Measurements from ENCODE around the gene ATP23. TPM values are rescaled to one million over a fixed set of nuclear protein-coding genes. Genes with fewer than 3 reads are reported as not detected.
A peak's percentile ranks its signal among the peaks of the same experiment; 100 is the strongest.

ATP23 gene
- total RNA-seq, 1 experiment from 2014 or later, result 12.8 TPM

DNA sequence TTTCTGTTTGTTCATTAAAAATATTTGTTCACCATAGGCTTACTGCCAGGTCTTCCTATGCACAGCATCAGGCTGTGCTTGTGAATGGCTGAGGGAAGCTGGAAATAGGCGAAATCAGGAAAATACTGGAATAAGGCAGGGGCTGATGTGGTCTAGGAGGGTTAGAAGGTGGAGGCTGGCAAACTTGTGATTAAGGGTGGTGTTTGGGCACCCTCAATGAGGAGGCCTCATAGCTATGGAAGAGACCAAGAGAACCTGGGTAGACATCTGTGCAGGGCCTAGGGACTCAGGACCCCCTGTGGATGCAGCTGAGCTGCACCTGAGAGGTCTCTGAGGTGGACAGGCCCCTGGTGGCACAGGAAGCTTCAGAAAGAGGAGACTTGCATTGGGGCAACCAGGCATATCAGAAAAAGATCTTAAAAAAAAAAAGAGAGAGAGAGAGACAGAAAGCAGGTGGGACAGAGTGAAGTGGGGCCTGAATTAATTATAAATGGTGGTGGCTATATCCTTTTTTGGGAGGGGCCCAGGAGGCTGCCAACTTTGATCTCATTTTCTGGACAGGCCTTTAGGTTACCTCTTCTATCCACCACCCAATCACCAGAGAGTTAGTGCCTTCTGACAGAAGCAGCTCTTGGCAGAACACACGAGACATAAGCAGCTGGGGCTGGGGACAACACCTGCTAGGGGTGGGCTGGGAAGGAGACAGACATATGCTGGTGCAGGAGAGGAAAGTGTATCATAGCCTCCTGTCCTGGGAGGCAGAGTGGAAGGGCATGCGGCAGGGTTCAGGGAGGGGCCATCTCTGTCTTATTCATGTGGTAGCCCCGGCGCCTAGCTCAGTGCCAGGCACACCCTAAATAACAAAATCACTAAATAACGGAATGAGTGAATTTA lies 46.7 kb upstream of the ATP23 start:
- intact Hi-C loops (cut with micrococcal nuclease; ENCODE audit: unreplicated experiment), result no loop called here
- Mint-ChIP-seq H3K27ac (ENCODE audit: unreplicated experiment) (no peak overlapping the region), H3K36me3 (ENCODE audit: insufficient read depth, unreplicated experiment) (peaks cover 6% of the 10 kb centered on the region), H3K9me3 (ENCODE audit: low read depth, unreplicated experiment) (no peaks in the 10 kb centered on the region), H3K4me3 (ENCODE audit: low read depth, unreplicated experiment) (no peak overlapping the region), H3K4me1 (ENCODE audit: low read depth, unreplicated experiment) (peaks cover 61% of the 10 kb centered on the region), H3K27me3 (ENCODE audit: unreplicated experiment) (no peaks in the 10 kb centered on the region)
- no TSS peak for BruUV-seq (replicated peaks)
- DNase-seq, result no peak
- CTCF ChIA-PET, result interaction anchor here (1.2 to 1.4 kb wide), 2 partner anchors 26 to 48 kb away, joined by 4 read pairs; partner anchors contain the start of gene CTDSP2
- TF ChIP-seq, protein P1, sequence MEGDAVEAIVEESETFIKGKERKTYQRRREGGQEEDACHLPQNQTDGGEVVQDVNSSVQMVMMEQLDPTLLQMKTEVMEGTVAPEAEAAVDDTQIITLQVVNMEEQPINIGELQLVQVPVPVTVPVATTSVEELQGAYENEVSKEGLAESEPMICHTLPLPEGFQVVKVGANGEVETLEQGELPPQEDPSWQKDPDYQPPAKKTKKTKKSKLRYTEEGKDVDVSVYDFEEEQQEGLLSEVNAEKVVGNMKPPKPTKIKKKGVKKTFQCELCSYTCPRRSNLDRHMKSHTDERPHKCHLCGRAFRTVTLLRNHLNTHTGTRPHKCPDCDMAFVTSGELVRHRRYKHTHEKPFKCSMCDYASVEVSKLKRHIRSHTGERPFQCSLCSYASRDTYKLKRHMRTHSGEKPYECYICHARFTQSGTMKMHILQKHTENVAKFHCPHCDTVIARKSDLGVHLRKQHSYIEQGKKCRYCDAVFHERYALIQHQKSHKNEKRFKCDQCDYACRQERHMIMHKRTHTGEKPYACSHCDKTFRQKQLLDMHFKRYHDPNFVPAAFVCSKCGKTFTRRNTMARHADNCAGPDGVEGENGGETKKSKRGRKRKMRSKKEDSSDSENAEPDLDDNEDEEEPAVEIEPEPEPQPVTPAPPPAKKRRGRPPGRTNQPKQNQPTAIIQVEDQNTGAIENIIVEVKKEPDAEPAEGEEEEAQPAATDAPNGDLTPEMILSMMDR (IDR thresholded peaks at IDR 0.05; ENCODE audit: unreplicated experiment), result no peak

DNA sequence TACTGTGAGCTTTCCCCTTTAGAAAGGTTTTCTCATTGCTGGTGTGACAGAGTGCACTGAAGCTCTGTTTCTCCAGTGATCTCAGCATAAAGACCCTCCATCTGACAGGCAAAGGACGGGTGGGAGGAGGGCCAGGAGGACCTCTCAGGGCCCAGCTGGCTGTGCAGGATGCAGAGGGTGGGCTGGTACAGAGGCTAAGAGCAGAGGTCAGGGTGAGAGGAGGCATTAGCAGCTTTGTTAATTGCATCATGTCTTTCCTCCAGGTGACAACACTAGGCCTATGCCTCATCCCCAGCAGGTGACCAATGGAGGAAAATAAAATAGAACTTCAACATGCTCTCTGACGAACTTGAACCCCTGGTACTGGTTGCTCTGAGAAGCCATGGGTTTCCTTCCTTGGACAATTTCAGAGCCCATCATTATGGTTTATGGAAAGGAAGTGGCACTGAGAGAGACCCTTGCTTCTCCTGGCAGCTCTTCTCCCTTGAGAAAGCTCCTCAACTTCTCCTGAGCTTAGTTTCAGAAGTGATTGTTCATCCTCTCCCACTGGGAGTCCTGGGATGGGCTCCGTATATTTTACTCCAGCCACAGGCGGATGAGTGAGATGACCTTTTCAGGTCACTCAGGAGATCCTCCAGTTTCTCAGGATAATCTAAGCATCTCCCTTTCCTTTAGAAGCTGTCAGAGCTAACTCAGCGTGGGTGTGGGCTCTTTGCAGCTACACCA lies 45.8 kb upstream of the ATP23 start:
- TF ChIP-seq, protein P1 (IDR thresholded peaks at IDR 0.05; ENCODE audit: unreplicated experiment), result no peak

DNA sequence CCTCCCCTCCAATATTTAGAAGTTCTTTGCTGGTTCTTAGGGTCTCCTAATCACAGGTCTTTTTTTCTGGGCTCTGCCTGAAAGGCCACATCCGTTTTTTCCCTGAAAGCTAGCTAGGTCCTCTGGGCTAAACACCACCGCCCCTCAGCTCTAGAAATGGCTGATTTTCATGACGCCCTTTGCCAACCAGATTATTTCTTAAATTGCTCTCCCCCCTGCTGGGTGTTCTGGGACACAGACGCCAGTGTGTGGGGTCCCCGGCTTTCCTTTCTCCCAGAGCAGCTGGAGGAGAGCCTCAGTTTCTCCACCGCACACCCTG lies 45.3 kb upstream of the ATP23 start:
- Mint-ChIP-seq H3K4me1 (ENCODE audit: low read depth, unreplicated experiment) (peaks cover 49% of the 10 kb centered on the region), H3K4me3 (ENCODE audit: low read depth, unreplicated experiment) (peak overlapping the region; percentile 71), H3K36me3 (ENCODE audit: insufficient read depth, unreplicated experiment) (peaks cover 6% of the 10 kb centered on the region), H3K9me3 (ENCODE audit: low read depth, unreplicated experiment) (no peaks in the 10 kb centered on the region), H3K27ac (ENCODE audit: unreplicated experiment) (no peak overlapping the region), H3K27me3 (ENCODE audit: unreplicated experiment) (no peaks in the 10 kb centered on the region)
- CTCF ChIA-PET, result interaction anchor here (0.6 to 2.0 kb wide), 6 partner anchors 8 to 64 kb away, joined by 3 to 7 read pairs (median 4); partner anchors contain the start of gene CTDSP2
- TF ChIP-seq, protein P1 (IDR thresholded peaks at IDR 0.05; ENCODE audit: unreplicated experiment), result no peak
- BruUV-seq (replicated peaks), result no TSS peak
- DNase-seq, result no peak
- intact Hi-C loops (cut with micrococcal nuclease; ENCODE audit: unreplicated experiment), result no loop called here

More for the DNA sequence above, 45.8 kb upstream of the ATP23 start:
- BruUV-seq (replicated peaks), result no TSS peak
- peak overlapping the region; percentile 71 for H3K4me3 Mint-ChIP-seq (ENCODE audit: low read depth, unreplicated experiment)
- no peaks in the 10 kb centered on the region for H3K27me3 Mint-ChIP-seq (ENCODE audit: unreplicated experiment)
- H3K9me3 Mint-ChIP-seq (ENCODE audit: low read depth, unreplicated experiment), result no peaks in the 10 kb centered on the region
- peaks cover 52% of the 10 kb centered on the region for H3K4me1 Mint-ChIP-seq (ENCODE audit: low read depth, unreplicated experiment)
- DNase-seq, result no peak
- CTCF ChIA-PET, result interaction anchor here (0.6 to 2.0 kb wide), 6 partner anchors 8 to 63 kb away, joined by 3 to 7 read pairs (median 4); partner anchors contain the start of gene CTDSP2
- H3K36me3 Mint-ChIP-seq (ENCODE audit: insufficient read depth, unreplicated experiment), result peaks cover 6% of the 10 kb centered on the region
- intact Hi-C loops (cut with micrococcal nuclease; ENCODE audit: unreplicated experiment), result no loop called here
- H3K27ac Mint-ChIP-seq (ENCODE audit: unreplicated experiment), result no peak overlapping the region

DNA sequence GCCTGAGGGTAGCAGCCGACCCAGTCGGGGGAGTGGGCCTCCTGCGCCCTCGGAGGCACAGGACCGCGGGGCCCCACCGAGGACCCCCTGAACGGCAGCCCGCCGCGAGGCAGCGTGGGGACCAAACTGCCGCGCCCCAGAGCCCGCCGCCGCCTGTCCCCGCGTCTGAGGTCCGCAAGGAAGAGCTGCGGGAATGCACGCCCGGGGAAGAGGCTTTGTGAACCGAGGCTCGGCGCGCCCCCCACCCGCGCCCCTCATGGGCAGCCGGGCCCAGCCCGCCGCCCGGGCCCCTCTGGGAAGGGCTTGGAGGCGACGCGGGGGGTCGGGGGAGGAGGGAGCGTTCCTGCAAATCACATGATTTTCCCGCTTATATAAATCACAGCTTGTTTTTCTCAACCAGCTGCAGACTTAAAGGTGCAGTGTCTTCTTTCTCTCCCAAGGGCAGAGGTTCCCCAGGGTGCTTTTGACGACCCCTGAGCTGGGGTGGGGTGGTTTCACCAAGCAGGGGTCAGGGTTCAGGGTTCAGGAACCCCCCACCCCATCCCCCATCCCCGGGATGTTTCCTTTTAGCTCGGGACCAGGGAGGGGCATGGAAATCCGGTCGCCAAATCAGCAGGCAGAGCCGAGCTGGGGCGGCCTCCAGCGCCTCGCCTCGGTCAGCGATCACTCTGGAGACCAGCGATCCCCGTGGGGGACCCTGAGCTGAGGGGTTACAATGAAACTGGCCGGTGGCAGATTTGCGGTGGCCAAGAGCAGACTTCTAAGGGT lies 44.7 kb upstream of the ATP23 start:
- Mint-ChIP-seq H3K27me3 (ENCODE audit: unreplicated experiment) (no peaks in the 10 kb centered on the region), H3K27ac (ENCODE audit: unreplicated experiment) (peak overlapping the region; percentile 45), H3K4me3 (ENCODE audit: low read depth, unreplicated experiment) (peak overlapping the region; percentile 71), H3K9me3 (ENCODE audit: low read depth, unreplicated experiment) (no peaks in the 10 kb centered on the region), H3K36me3 (ENCODE audit: insufficient read depth, unreplicated experiment) (peaks cover 6% of the 10 kb centered on the region), H3K4me1 (ENCODE audit: low read depth, unreplicated experiment) (peaks cover 44% of the 10 kb centered on the region)
- DNase-seq, result peak; percentile 53
- intact Hi-C loops (cut with micrococcal nuclease; ENCODE audit: unreplicated experiment), result no loop called here
- BruUV-seq (replicated peaks), result no TSS peak
- TF ChIP-seq, protein P1 (IDR thresholded peaks at IDR 0.05; ENCODE audit: unreplicated experiment), result no peak
- CTCF ChIA-PET, result interaction anchor here (0.6 to 2.0 kb wide), 11 partner anchors 10 to 137 kb away, joined by 3 to 7 read pairs (median 4); no protein-coding TSS in a partner anchor
